ENCODE results near the gene CTNNA2.

- TF ChIP-seq CTCF (IDR thresholded peaks at IDR 0.05) (no peak), ZFX (IDR thresholded peaks at IDR 0.05; ENCODE audit: borderline replicate concordance) (no peak)
Observed at GRCh38 chr2:79966369-79966768, 453.5 kb downstream of the CTNNA2 start.

Measured in 22Rv1 (cell line).